GM19240 (cell line): ENCODE data around the gene DENND2C.

Source experiments
- DNase-seq: peaks from one replicate; pipeline ENCODE4 v3.0.0; 2011; ENCODE audit warnings: low spot score; ENCODE audit not compliant: insufficient read length

The DENND2C gene

GRCh38 chr1:114676115-114676514 is 6.3 kb upstream of the DENND2C start:
- no peak for DNase-seq

DNA sequence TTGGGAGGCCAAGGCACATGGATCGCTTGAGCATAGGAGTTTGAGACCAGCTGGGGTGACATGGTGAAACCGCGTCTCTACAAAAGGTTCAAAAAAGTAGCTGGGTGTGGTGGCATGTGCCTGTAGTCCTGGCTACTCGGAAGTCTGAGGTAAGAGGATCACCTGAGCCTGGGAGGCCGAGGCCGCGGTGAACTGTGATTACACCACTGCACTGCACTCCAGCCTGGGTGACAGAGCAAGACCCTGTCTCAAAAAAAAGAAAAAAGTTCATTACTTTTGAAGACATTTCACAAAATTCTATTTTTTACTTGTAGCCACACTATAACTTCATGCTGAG is 2.1 kb upstream of the DENND2C start:
- DNase-seq, result no peak

DNA sequence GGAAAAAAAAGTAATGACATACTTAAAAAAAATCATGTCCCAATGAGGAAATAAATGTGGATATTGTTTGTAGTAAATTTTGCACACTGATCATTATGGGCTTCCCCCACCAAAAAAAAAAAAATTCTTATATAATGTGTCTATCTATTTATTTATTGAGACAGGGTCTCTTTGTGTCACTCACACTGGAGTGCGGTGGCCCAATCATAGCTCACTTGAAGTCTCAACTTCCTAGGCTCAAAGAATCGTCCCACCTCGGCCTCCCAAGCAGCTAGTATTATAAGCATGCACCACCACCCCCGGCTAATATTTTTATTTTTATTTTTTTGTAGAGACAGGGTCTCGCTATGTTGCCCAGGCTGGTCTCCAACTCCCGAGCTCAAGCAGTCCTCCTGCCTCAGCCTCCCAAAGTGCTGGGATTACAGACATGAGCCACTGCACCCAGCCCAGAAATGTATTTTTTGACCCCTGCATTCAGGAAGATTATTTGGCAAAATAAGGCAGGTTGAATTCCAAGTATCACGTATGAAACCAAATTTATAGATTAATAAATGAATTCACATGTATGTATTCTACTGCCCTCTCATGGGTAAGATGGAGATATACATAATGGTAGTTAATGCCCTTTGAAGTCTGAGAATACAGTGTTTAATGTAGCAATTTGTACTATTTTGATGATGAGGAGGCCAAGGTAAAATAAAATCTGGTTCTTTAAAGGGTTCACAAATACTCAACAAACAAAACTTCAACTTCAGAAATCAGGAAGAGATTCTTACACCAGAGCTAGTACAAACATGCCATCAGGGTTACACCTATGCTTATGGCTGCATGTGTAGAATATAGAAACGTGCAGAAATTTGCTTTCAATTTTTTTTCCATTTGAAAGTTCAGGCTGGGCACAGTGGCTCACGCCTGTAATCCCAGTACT is 1.4 kb upstream of the DENND2C start:
- DNase-seq, result no peak

- DNase-seq, result peak; percentile 67
Observed at GRCh38 chr1:114670083-114671010, 498 bp upstream of the DENND2C start.

GRCh38 chr1:114668784-114669561 is 876 bp downstream of the DENND2C start:
- no peak for DNase-seq

DNA sequence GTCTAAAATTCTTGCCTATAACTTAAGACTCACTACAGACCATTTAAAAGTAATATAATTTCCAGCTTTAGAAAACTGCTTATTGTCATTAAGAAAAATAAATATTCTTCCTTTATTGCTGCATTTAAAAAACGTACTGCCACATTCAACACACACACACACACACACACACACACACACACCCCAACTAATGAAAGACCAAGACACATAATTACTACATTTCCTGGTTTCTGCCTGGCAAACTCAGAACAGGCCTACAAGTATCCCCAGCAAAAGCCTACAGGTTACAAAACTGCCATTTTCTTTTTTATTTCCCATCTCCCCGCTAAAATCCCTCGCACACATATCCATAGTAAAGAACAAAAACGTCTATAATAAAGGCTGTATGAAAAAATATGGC is 1.5 kb downstream of the DENND2C start:
- DNase-seq, result no peak

DNA sequence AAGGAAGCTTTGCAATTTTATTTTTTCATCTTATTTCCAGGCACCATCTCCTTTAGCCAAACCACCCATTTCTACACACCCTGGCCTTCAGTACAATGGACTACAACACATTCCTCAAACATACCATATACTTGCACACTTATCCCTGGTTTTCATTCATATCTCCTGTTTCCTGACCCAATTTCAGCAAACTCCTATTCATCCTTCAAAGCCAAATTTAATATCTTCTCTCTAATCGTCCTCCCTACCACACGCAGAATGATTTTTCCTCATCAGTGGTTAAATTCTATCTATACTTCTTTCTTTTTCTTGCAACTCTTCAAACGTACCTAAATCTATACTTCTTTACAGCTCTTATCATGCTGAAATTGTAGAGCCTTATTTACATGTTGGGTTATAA is 2.9 kb downstream of the DENND2C start:
- no peak for DNase-seq

DNA sequence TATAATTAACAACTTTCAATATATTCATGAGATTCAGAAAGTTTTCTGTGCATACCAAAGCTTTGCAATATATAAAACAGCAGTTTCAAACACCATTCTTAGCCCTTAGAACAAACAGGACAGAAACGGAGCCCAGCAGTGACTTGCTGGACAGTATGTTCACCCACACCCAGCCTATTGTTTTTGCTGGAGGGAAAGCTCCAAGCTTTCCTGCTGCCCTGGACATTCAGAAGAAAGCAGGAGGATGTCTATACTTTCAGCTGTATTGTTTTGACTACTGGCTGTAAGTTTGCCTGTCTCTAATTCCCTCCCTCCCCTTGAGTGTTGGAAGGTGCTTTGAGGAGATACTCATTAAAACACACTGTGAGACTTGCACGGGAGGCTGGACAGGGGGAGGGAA is 9.6 kb downstream of the DENND2C start:
- no peak for DNase-seq

DNA sequence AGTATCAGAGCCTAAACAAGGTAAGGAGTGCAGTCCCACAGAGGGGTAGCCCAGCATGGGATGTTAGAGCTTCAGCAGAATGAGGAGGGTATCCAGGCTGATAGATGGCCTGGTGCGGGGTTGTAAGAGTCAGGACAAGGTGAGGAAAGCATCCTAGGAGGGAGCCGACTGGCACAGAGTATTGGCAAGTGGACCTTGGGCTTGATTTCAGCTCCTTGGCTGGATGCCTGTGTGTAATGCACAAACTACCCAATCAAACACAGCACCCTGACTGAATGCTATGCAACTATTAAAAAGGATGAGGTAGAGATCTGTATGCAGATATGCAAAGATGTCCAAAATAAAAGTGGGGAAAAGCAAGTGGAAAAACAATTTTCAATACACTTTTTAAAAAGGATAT is 18.0 kb downstream of the DENND2C start:
- DNase-seq, result no peak

DNA sequence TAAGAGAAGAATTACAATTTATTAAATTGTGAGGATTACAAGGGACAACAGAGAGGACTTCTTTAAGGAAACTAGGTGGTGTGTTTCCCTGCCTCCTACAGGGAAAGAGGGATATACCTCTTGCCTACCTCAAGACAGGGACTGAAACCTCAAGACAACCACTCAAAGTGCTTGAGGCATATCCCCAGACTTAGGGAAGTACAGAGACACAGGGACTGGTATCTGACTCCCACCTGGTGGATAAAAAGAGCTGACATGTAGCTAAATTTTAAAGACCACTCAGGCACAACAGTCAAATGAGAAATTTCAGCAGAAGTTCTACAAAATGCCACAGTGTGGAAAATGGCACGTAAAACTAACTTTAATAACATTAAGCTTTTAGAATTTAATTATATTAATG is 21.3 kb downstream of the DENND2C start:
- DNase-seq, result no peak

DNA sequence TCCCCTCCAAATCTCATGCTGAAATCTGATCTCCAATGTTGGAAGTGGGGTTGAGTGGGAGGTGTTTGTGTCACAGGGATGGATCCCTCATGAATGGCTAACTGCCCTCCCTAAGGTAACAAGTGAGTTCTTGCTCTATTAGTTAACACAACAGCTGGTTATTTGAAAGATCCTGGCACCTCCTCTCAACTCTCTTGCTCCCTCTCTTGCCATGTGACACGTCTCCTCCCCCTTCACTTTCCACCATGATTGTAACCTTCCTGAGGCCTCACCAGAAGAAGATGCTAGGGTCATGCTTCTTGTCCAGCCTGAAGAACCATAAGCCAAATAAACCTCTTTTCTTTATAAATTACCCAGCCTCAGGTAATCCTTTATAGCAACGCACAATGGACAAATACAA is 28.5 kb downstream of the DENND2C start:
- no peak for DNase-seq

GRCh38 chr1:114638910-114639309 is 30.9 kb downstream of the DENND2C start:
- no peak for DNase-seq

- no peak for DNase-seq
Observed at GRCh38 chr1:114632427-114632826, 37.4 kb downstream of the DENND2C start.

DNA sequence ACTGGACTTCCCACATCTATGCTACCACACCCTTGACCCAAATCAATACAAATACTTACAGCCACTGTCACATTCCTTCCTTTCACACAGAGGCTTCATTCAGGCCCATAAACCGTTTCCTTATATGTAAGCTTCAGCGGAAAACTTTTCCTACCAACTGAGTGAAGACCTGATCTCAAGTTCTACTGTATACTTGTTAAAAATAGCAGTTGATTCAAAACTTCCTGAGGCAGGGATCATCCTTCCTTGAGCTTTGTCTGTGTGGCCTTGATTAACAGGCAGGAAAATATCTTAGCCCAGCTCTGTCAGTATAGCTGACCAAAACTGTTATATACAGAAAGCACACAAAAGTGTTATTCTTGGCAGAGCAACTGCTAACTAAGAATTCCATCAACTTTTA is 42.7 kb downstream of the DENND2C start:
- no peak for DNase-seq

- DNase-seq, result no peak
Observed at GRCh38 chr1:114623364-114623763, 46.5 kb downstream of the DENND2C start.

- no peak for DNase-seq
Observed at GRCh38 chr1:114620419-114620818, 49.4 kb downstream of the DENND2C start.

DNA sequence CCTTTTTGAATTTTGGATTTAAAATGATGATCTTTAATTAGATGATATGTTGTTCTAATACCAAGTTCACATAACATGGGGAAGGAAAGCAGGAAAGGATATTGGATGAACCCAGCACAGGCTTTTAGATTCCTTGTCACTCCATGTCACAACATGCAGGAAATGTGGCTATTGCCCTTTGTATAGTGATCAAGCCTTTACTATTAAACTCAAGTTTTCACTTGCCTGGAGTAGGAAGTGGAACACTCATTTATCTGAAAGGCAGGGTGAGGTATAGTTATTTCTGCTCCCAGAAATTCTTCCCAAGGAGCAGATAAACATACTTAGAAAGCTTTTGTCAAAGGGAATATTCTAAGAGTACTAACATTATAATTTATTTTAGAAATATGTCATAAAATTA is 51.2 kb downstream of the DENND2C start:
- no peak for DNase-seq

- no peak for DNase-seq
Observed at GRCh38 chr1:114610546-114611245, 59.2 kb downstream of the DENND2C start.

GRCh38 chr1:114609826-114610225 is 60.0 kb downstream of the DENND2C start:
- DNase-seq, result no peak

DNA sequence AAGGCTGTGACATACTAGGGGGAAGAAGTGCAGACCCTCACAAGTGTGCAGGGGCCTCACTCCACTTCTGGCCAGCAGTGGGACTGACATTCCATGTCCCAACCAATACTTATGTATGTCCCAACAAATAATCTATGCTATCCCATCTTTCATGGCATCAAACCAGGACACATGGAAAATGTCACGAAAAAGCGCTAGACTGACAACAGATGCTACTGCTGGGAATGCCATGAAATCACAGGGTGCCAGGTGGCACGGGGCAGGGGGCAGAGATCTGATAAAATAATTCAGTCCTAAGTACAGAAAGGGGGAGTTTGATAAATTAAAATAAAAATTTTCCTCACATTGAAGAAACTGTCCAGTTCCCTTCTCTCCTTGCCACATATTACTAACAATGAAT is 60.8 kb downstream of the DENND2C start:
- DNase-seq, result no peak

DNA sequence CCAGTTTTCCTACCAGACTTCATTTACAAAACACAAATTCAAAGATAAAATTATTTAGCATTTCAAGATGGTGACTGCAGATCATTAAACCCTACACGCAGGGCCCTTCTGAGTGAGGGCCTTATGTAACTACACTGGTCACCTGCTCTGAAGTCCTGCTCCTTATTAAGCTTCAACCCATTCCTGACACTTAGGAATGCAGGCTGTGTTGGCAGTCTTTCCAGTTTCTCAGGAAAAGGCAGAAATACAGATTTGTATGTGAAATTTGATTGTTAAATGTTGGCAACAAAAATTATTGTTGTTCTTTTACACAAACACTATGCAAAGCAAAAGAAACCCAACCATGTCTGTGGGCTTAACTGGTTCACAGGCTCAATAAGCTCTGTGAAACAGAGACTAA is 62.6 kb downstream of the DENND2C start:
- DNase-seq, result no peak
